Body of pancreas (tissue), 4 donors: Measurements from ENCODE around the gene SYPL1.

Source experiments
- POLR2A ChIP-seq, 3 donors: fragments of 450-650 bp; IDR thresholded peaks; one replicate each; pipeline ENCODE4 v1.6.1; 2016; ENCODE audit warnings: antibody characterized with exemption in 3 of 3, mild to moderate bottlenecking in 2 of 3
- TF ChIP-seq, protein P1 (sequence below), 7 experiments: fragments of 450-650 bp in 4 of 7; fragments of 200-600 bp in 3 of 7; sonication (generic) in 3 of 7; IDR thresholded peaks; one replicate each; pipeline ENCODE4 v1.5.1; 2016 to 2019; ENCODE audit warnings: antibody characterized with exemption in 7 of 7

GRCh38 chr7:106152313-106152665 is 40.2 kb upstream of the SYPL1 start:
- TF ChIP-seq, protein P1, sequence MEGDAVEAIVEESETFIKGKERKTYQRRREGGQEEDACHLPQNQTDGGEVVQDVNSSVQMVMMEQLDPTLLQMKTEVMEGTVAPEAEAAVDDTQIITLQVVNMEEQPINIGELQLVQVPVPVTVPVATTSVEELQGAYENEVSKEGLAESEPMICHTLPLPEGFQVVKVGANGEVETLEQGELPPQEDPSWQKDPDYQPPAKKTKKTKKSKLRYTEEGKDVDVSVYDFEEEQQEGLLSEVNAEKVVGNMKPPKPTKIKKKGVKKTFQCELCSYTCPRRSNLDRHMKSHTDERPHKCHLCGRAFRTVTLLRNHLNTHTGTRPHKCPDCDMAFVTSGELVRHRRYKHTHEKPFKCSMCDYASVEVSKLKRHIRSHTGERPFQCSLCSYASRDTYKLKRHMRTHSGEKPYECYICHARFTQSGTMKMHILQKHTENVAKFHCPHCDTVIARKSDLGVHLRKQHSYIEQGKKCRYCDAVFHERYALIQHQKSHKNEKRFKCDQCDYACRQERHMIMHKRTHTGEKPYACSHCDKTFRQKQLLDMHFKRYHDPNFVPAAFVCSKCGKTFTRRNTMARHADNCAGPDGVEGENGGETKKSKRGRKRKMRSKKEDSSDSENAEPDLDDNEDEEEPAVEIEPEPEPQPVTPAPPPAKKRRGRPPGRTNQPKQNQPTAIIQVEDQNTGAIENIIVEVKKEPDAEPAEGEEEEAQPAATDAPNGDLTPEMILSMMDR (IDR thresholded peaks at IDR 0.05), result no peak
- no peak for TF ChIP-seq POLR2A (IDR thresholded peaks at IDR 0.05)
